KG1 (cell line): Measurements from ENCODE around the gene CNGA3.
A peak's percentile ranks its signal among the peaks of the same experiment; 100 is the strongest.
"Not testable (repeated sequence)": the region's sequence is repeated elsewhere in the genome, so short reads cannot be mapped to it uniquely, and the experiment has no call there.

Experiments used
- DNase-seq: peaks from one replicate; lab custom pipeline; 2025; lab: John Stamatoyannopoulos, UW

The CNGA3 gene

GRCh38 chr2:98346311-98347236 lies at the start of gene CNGA3:
TSS of gene CNGA3 (plus strand) at chr2:98346456. CDS start at chr2:98369976, 23,520 bp downstream.
- DNase-seq = peak; percentile 2

GRCh38 chr2:98297817-98298682 lies 48.2 kb upstream of the CNGA3 start:
- DNase-seq = no peak

- DNase-seq = no peak
These were observed 47.5 kb upstream of the CNGA3 start for GRCh38 chr2:98298683-98299164.

- no peak for DNase-seq
These were observed 46.9 kb upstream of the CNGA3 start for GRCh38 chr2:98299211-98299905.

- DNase-seq = no peak
These were observed 45.9 kb upstream of the CNGA3 start for GRCh38 chr2:98300141-98300874.

GRCh38 chr2:98301469-98301868 lies 44.8 kb upstream of the CNGA3 start:
- no peak for DNase-seq

GRCh38 chr2:98307131-98307696 lies 39.0 kb upstream of the CNGA3 start:
- DNase-seq = not testable (repeated sequence)

DNA sequence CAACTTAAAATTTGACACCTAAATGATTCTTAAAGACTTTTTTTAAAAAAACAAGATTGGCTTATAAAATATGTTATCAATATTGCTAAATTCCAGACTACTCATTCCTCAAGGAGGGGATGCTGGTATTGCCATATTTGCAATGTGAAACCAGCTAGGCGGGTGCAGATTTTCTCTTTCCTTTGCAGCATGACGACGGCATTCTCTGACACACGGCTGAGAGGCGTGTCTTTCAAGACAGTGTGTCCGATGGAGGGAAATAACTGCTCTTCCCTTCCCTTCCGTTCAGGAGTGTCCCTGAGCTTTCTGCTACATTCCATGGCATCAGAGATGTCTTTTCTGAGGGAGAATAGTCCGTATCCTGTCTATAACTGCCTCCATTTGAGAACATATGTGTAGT lies 38.2 kb upstream of the CNGA3 start:
- DNase-seq = no peak

GRCh38 chr2:98308532-98308931 lies 37.7 kb upstream of the CNGA3 start:
- no peak for DNase-seq

- DNase-seq = no peak
These were observed 36.7 kb upstream of the CNGA3 start for GRCh38 chr2:98309580-98309979.

DNA sequence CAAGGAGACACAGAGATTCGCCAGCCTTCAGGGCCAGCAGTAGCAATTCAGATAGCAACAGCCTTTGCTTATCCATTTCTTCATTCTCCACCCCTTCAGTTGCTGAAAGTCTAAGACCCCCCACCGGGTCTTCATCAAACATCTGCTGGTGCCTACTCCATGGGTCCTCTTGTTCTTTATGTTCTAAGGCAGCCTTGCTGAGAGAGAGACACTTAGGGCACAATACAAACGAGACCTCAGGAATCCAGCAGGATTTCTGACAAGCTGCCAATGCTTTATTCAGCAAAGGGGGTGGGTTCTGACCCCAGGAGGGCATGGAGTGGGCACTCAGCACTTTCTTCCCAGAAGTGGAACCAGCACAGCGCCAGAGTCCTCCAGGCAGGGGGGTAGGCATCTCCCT lies 36.2 kb upstream of the CNGA3 start:
- no peak for DNase-seq

DNA sequence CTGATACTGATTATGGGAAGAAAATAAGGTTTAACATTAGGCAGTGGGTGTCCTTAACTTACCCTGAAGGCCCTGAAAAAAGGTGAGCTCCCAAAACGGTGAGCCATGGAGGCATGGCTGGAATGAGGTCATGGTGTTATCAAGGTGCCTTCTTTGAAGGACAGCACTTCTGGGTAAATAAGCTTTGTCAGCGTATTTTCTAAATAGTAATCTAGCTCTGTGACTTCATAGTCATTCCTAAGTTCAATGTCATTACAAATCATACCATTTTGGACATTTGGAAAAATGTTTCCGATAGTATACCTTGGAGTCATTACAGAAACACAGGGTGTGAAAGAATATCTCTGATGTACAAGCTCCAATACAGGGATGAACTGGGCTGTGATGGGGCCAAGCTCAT lies 35.2 kb upstream of the CNGA3 start:
- DNase-seq = no peak

DNA sequence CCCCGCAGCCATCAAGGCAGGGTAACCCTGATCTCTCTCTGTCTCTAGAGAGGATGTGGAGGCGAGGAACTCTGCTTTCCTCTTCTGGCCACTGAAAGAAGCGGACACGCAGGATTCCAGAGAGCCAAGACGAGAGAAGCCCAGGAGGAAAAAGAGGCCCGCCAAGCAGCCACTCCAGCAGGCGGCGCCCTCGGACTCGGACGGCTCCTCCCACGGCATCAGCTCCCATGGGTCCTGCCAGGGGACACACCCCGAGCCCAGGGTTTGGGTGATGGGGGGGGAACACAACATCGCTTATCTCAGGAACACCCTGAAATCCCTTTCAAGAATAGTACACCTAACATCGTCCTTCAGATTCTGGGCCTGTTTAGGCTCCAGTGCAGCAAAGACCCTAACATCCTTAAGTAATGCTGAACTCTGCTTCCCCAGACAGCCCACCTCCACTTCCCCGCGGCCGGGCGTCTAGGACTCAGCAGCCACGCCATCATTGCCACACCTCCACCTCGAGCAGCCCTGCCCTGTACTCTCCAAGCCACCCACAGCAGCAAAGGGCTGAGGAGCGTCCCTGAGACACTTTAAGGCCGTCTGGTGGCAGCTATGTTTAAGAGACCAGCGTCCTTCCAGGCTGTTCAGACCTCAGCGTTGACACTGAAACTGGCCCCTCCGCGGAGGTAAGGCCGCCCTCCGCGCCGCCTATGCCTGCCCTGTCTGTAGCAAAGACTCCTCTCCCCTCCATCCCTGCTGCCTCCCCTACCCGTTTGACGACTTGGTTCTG lies 34.3 kb upstream of the CNGA3 start:
- no peak for DNase-seq

DNA sequence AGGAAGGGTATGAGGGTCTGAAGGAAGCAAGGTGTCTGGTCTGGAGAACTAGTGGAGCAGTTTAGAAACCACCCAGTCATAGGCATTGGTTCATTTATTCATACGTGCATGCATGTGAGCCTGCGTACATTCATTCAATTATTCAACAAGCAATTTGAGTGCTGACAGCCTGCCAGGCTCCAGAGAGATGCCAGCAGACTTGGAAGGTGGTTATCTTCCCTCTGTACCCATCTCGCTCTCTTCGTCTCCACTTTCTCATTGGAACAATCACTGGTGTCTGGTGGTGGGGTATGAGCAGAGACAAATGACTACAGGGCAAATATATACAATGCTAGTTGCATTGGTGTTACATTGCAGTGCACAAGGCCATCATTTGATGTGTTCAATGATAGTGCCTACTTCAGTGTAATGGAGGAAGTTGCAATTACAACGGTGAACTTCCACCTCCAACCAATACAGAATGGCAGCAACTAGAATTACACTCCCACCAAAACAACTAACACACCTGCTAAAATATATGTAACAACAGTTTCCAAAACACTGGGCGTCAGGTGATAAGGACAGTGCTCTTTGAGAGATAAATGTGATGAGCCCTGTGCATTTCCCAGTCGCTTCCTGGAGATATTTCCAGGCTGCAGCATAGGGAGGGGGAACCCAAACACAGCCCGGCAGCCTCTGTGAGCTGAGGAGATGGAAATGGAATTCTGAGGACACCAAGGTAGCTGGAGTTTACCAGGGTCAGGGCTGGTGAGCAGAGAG lies 32.6 kb upstream of the CNGA3 start:
- no peak for DNase-seq

DNA sequence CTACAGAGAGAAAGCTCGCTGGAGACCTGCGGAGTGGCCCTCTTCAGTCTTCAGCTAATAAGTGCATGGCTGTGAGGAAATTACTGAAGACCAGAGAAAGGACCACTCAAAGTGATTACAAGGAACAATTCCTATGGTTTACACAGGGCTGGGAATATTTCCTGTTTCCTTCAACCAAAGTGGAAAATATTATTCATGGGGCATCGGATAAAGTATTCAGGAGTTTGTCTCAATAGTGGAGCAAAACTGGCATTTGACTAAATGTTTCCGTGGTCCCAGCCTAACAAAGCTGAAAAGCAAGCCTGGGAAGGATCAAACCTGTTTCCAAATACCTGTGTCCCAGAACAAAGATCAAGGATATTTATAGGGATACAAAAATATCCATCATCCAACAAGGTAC lies 32.0 kb upstream of the CNGA3 start:
- no peak for DNase-seq

- no peak for DNase-seq
These were observed 30.3 kb upstream of the CNGA3 start for GRCh38 chr2:98315957-98316356.

DNA sequence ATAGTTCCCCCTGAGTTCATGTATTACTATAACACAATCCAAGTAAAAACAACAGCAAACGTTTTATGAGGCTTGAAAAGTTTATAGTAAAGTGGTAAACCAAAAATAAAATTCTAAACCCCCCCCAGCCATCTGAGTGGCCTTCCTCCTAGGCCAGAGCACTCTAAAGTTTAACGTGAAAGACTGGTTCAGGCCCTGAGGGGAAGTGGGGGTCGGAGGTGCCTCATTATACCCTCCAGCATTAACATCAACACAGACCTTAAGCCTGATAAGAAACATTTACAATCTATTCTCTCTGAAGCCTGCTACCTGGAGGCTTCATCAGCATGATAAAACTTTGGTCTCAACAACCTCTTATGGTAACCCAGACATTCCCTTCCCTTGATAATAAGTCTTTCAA lies 29.0 kb upstream of the CNGA3 start:
- DNase-seq = no peak

DNA sequence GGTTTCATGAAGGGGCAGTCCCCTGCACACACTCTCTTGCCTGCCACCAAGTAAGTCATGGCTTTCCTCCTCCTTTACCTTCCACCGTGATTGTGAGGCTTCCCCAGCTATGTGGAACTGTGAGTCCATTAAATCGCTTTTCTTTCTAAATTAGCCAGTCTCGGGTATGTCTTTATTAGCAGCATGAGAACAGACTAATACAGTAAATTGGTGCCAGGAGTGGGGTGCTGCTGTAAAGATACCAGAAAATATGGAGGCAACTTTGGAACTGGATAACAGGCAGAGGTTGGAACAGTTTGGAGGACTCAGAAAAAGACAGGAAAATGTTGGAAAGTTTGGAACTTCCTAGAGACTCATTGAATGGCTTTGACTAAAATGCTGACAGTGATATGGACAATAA lies 26.1 kb upstream of the CNGA3 start:
- not testable (repeated sequence) for DNase-seq

DNA sequence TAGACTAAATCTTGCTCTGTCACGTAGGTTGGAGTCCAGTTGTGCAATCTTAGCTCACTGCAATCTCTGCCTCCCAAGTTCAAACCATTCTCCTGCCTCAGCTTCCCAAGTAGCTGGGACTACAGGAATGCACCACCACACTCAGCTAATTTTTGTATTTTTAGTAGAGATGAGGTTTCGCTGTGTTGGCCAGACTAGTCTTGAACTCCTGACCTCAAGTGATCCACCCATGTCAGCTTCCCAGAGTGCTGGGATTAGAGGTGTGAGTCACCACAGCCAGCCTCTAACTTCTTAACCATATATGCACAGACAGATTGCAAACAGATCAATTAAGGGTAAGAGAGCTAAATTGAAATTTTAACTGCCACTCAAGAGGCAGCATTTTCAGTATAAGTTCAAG lies 22.1 kb upstream of the CNGA3 start:
- no peak for DNase-seq

DNA sequence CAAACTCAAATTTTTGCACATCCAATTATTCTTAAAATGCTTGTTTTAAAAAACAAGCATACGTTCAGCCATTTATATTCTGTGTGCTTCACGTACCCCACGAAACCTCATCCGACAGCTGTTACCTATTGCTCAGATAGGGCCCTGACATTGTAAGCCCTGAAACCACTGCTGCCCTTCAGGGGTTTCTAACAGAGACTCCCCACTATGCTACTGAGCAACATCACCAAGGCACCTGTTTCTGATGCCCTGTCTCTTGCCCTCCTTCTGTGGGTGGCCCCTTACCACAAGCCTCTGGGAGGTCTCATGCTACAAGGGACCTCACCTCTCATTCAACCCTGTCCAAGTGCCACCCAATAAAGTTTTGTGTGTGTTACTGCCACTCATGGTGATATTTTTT lies 18.5 kb upstream of the CNGA3 start:
- DNase-seq = no peak
